H4 (cell line): ENCODE measurements around the gene GTF3C2. TPM values are rescaled to one million over a fixed set of nuclear protein-coding genes. Genes with fewer than 3 reads are reported as not detected.

Source experiments
- DNase-seq: peaks from one replicate; pipeline ENCODE4 v3.0.0-alpha.2; 2015; ENCODE audit warnings: low spot score
- total RNA-seq: library from RNA; depleted of rRNA; stranded (reverse); fragments of >200 nt; shearing (Covaris generic); gene quantifications from 2 replicates; pipeline ENCODE4 v1.2.3, GENCODE V29; 2014; rRNA removed

Gene GTF3C2
- total RNA-seq, 1 experiment from 2014 or later = 24.5 TPM

GRCh38 chr2:27296481-27296880, 60.1 kb downstream of the GTF3C2 start:
- DNase-seq = no peak

- no peak for DNase-seq
Observed at GRCh38 chr2:27294928-27295327, 61.6 kb downstream of the GTF3C2 start.

- DNase-seq = no peak
Observed at GRCh38 chr2:27291865-27292264, 64.7 kb downstream of the GTF3C2 start.

- no peak for DNase-seq
Observed at GRCh38 chr2:27290549-27290948, 66.0 kb downstream of the GTF3C2 start.

DNA sequence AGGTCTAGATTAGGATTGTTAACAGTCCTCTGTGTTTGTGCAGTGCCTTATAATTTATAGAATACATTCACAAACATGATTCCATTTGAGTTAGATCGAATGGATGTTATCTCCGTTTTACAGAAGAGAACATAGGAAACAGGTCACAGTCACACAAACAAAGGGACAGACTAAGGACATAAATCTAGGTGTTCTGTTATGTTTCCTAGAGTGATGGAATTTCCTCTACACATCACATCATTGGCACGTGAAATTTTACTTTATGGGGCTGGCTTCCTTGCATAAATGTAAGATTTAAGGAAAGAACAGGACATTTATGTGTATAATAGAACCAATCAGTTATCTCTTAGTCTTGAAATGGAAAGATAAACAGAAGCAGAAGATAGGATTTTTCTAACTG, 68.0 kb downstream of the GTF3C2 start:
- no peak for DNase-seq

DNA sequence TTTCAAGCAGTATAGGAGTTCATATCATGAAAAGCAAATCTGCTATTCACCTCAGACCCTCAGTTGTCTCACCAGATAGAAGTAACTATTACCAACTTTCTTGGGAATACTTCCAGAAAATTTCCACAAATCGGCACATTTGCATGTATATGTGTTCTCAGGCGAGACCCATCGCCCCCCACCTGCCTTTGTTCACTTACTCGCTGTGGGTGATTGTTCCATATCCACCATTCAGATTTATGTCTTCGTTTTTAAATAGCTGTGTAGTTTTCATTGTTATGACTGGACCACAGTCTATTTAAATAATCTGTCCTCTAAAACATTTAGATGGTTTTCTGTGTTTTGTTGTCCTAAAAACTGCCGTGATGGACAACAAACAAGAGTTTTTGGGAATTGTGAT, 71.1 kb downstream of the GTF3C2 start:
- DNase-seq = no peak

GRCh38 chr2:27284996-27285395, 71.6 kb downstream of the GTF3C2 start:
- DNase-seq = no peak

GRCh38 chr2:27282892-27283291, 73.7 kb downstream of the GTF3C2 start:
- peak; percentile 31 for DNase-seq

- DNase-seq = no peak
Observed at GRCh38 chr2:27281855-27282559, 74.6 kb downstream of the GTF3C2 start, which contains the start of gene TRIM54. TRIM54 (plus strand) TSS chr2:27282429; CDS start chr2:27282732, 303 bp downstream.

DNA sequence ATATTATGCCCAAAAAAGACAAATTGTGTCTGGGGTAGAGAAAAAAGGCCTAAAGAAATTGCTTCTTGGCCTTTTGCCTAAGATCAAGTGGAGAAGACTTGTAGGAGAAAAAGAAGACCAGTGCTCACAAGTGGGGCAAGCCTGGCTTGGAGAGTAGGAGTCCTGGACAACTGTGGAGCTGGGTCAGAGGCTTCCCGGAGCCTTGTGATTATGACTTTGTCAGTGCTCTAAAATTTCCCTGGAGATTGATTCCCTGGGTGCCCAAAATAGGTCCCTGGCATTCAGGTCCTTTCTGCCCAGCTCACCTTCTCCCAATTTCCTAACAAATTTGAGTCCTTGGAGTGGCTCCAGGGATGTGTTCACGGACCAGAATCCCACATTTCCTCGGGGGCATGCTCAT, 75.1 kb downstream of the GTF3C2 start:
- DNase-seq = no peak

DNA sequence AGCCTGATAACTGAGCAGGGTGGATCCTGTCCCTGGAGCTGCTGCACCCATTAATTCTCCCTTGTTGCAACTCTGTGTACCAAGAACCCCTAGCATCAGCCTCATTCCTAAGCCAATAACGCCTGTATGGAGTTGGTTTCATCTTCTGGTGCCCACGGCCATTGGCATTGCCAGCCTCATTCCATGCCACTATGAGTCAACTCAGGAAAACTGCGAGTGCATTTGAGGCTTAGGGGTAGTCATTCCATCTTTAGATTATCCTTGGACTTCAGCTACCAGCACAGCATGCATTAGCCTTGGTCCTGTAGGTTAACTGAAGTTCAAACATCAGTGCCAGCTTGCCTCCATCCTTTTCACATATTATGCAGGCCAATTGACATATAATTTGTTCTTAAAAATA, 75.7 kb downstream of the GTF3C2 start:
- no peak for DNase-seq

DNA sequence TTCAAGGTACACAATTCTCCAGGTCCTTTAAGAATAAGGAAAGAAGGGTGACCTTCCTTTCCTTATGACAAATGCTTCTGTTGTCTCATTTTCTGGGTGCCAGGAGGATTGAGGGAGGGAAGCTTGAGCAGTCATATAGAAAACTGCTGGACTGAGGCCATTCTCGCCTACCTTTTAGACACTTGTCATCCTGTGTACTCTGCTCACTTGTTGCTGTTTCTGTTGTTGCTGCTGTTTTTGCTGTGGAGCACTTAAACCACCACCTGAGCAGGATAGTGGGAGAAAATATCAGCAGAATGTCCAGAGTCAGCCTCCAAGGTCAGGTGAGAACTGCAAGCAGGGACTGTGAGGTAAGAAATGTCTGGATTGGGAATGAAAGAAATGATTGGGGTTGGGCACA, 78.6 kb downstream of the GTF3C2 start:
- DNase-seq = no peak

Other genes with a start within 250 kb of the GTF3C2 start
- gene CGREF1, start 237.6 kb downstream of the GTF3C2 start, total RNA-seq = 0.31 TPM in 1 of 2 replicates, not detected in the other
- gene ABHD1, start 232.9 kb downstream of the GTF3C2 start, total RNA-seq = 0.12 TPM in 1 of 2 replicates, not detected in the other
- gene PREB, start 222.1 kb downstream of the GTF3C2 start, total RNA-seq = 37.0 and 51.9 TPM in 2 replicates
- gene PRR30, start 217.4 kb downstream of the GTF3C2 start, total RNA-seq = not detected in 2 replicates
- not detected in 2 replicates for gene TCF23, start 207.8 kb downstream of the GTF3C2 start, total RNA-seq
- 196 and 202 TPM in 2 replicates for gene ATRAID, start 144.7 kb downstream of the GTF3C2 start, total RNA-seq
- 22.6 and 26.2 TPM in 2 replicates for gene SLC5A6, start 144.5 kb downstream of the GTF3C2 start, total RNA-seq
- 4.7 and 6.9 TPM in 2 replicates for gene CAD, start 139.4 kb downstream of the GTF3C2 start, total RNA-seq
- 0.46 and 0.49 TPM in 2 replicates for gene SLC30A3, start 93.7 kb downstream of the GTF3C2 start, total RNA-seq
- gene DNAJC5G, start 81.3 kb downstream of the GTF3C2 start, total RNA-seq = not detected in 2 replicates
- gene TRIM54, start 74.3 kb downstream of the GTF3C2 start, total RNA-seq = 0.35 TPM in 1 of 2 replicates, not detected in the other
- 0.53 TPM in 1 of 2 replicates, not detected in the other for gene UCN, start 48.3 kb downstream of the GTF3C2 start, total RNA-seq
- 52.9 and 61.7 TPM in 2 replicates for gene MPV17, start 33.7 kb downstream of the GTF3C2 start, total RNA-seq
- gene EIF2B4, start 13.6 kb upstream of the GTF3C2 start, total RNA-seq = 15.0 and 23.8 TPM in 2 replicates
- gene SNX17, start 13.9 kb upstream of the GTF3C2 start, total RNA-seq = 79.6 and 84.6 TPM in 2 replicates
- gene ZNF513, start 24.0 kb upstream of the GTF3C2 start, total RNA-seq = 1.4 and 2.8 TPM in 2 replicates
- 72.0 and 81.7 TPM in 2 replicates for gene PPM1G, start 52.8 kb upstream of the GTF3C2 start, total RNA-seq
- gene NRBP1, start 71.9 kb upstream of the GTF3C2 start, total RNA-seq = 99.9 and 102 TPM in 2 replicates
- not detected in 2 replicates for gene KRTCAP3, start 85.6 kb upstream of the GTF3C2 start, total RNA-seq
- gene IFT172, start 133.0 kb upstream of the GTF3C2 start, total RNA-seq = 4.5 and 6.3 TPM in 2 replicates
- 0.16 and 0.29 TPM in 2 replicates for gene FNDC4, start 138.4 kb upstream of the GTF3C2 start, total RNA-seq
- gene GCKR, start 140.1 kb upstream of the GTF3C2 start, total RNA-seq = not detected in 2 replicates
- gene ZNF512, start 226.3 kb upstream of the GTF3C2 start, total RNA-seq = 16.9 and 18.0 TPM in 2 replicates